Lower leg skin (tissue), 4 donors: ENCODE results near the gene ARAP1. TPM values are rescaled to one million over a fixed set of nuclear protein-coding genes. Genes with fewer than 3 reads are reported as not detected.

ENCODE experiments used
- DNase-seq, 2 donors: peaks; one replicate each; pipeline ENCODE4 v3.0.0-alpha.2; 2019; ENCODE audit warnings: low spot score in 2 of 2
- H3K4me3 ChIP-seq: fragments of 200-600 bp; sonication (generic); 2 replicates; pipeline ENCODE4 v1.5.1; 2017; ENCODE audit warnings: mild to moderate bottlenecking, low read depth; ENCODE audit not compliant: poor library complexity, severe bottlenecking
- POLR2A ChIP-seq, 2 donors: fragments of 450-650 bp; IDR thresholded peaks; one replicate each; pipeline ENCODE4 v1.6.1; 2016 to 2017; ENCODE audit warnings: antibody characterized with exemption in 2 of 2, mild to moderate bottlenecking in 1 of 2, moderate library complexity in 1 of 2
- WGBS, 2 donors: methylation state at CpG; one replicate each; pipeline ENCODE4 v1.1.5; 2018; 5-methylcytosine and 5-hydroxymethylcytosine counted together
- intact Hi-C: fragments of 100-400 bp; cut with DNase I; formaldehyde crosslinking; loops from one replicate; pipeline ENCODE4 v1.15.0; 2023; ENCODE audit warnings: low total_unique reads
- total RNA-seq, 4 donors: library from RNA; depleted of rRNA; stranded (reverse); fragments of >200 nt; gene quantifications; one replicate each; pipeline ENCODE4 v1.1.0, GENCODE V29; 2016
- TF ChIP-seq, protein P1 (sequence below), 3 donors: fragments of 450-650 bp; IDR thresholded peaks; one replicate each; pipeline ENCODE4 v1.5.1; 2016; ENCODE audit warnings: antibody characterized with exemption in 3 of 3, mild to moderate bottlenecking in 3 of 3, moderate library complexity in 2 of 3

The ARAP1 gene
- total RNA-seq, 4 donors from 2014 or later, result 60.6 to 89.6 (median 80.6) TPM

DNA sequence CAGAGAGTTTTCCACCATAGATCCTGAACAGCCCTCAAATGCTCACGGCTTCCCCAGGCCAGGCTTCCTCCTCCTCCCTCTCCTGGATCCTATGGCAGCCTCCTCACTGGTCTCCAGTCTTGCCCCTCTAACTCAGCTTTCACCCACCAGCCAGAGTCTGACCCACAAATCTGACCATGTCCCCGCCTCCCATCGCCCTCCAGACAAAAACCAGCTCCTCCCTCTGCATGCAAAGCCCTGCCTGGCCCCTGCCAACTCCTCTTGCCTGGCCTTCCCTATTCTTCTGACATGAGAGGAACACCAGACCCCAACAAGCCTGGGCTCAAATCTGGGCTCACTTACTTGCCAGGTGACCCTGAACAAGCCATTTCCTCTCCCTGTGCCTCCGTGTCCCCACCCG, 45.6 kb downstream of the ARAP1 start:
- TF ChIP-seq POLR2A (IDR thresholded peaks at IDR 0.05), result no peak
- TF ChIP-seq, protein P1, sequence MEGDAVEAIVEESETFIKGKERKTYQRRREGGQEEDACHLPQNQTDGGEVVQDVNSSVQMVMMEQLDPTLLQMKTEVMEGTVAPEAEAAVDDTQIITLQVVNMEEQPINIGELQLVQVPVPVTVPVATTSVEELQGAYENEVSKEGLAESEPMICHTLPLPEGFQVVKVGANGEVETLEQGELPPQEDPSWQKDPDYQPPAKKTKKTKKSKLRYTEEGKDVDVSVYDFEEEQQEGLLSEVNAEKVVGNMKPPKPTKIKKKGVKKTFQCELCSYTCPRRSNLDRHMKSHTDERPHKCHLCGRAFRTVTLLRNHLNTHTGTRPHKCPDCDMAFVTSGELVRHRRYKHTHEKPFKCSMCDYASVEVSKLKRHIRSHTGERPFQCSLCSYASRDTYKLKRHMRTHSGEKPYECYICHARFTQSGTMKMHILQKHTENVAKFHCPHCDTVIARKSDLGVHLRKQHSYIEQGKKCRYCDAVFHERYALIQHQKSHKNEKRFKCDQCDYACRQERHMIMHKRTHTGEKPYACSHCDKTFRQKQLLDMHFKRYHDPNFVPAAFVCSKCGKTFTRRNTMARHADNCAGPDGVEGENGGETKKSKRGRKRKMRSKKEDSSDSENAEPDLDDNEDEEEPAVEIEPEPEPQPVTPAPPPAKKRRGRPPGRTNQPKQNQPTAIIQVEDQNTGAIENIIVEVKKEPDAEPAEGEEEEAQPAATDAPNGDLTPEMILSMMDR (IDR thresholded peaks at IDR 0.05), result no peak
- H3K4me3 ChIP-seq, result no peak overlapping the region
- 92 to 95% methylated on average over 5 of the region's 5 CpGs for WGBS, 2 donors
- DNase-seq, result no peak
- intact Hi-C loops, result no loop called here

- intact Hi-C loops, result no loop called here
- H3K4me3 ChIP-seq, result no peak overlapping the region
- WGBS, 2 donors, result 86 to 87% methylated on average over 11 to 12 of the region's 12 CpGs
- TF ChIP-seq, protein P1 (IDR thresholded peaks at IDR 0.05), result no peak
- no peak for TF ChIP-seq POLR2A (IDR thresholded peaks at IDR 0.05)
- no peak for DNase-seq
These were observed 46.5 kb downstream of the ARAP1 start for GRCh38 chr11:72705442-72706365.

DNA sequence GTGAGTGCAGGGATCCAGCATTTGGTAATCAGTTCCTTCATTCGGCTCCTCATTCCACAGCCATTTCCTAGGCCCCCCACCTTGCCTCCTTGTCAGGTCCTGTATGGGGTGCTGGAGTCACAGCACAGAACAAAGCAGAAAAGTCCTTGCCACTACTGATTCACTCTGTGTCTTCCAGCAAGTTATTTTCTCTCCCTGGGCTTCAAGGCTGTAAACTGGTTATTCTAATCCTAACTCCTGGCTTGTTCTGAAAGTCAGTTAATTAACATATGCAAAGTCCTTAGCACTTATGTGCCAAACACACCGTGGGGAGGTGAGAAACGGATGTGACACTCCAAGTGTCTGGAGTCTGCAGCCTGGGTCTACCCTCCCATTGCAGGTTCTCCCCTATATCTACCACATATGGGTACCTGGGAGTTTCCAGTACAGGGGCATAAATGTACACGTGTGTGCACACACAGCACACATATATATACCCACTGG, 47.4 kb downstream of the ARAP1 start:
- TF ChIP-seq, protein P1 (IDR thresholded peaks at IDR 0.05), result no peak
- no peak for TF ChIP-seq POLR2A (IDR thresholded peaks at IDR 0.05)
- no peak overlapping the region for H3K4me3 ChIP-seq
- intact Hi-C loops, result no loop called here
- DNase-seq, result no peak
- WGBS, 2 donors, result 47 to 55% methylated on average over 4 of the region's 4 CpGs

- DNase-seq, result no peak
- WGBS, 2 donors, result 72 to 79% methylated on average over 12 to 13 of the region's 13 CpGs
These were observed 48.0 kb downstream of the ARAP1 start for GRCh38 chr11:72704028-72704782.

DNA sequence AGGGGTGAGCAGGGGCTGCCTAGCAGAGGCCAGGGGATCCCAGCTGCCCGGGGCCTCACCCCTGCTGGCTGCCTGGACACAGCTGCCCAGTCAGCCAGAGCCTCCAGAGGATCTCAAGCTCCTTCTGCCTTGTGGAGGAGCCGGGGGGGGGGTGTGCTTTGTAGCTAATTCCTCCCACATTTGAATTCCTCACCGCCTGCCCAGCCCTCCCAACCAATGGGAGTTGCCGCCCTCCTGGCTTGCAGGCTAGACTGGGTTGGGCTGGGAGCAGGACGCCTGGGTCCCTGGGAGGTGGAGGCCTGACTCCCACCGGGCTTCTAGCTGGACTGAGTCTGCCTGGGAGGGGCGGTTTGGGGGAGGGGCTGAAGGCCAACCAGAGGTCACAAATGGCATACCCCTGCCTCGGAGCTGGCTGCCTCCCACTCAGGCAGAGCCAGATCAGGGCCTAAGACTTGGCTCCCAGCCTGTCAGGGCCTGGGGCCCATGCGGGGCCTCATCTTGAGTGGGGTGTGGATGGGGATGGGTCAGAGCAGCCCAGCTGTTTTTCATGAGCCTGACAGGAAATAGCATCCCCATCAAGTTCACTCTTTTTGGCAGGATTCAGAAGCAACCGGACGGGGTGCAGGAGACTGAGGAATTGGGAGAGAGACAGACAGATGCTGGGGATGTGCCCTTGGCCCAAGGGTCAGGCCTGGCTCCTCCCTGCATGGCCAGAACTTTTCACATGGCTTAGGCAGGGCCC, 48.8 kb downstream of the ARAP1 start:
- 34 to 42% methylated on average over 7 to 10 of the region's 11 CpGs for WGBS, 2 donors
- intact Hi-C loops, result no loop called here
- DNase-seq, result no peak
- no peak overlapping the region for H3K4me3 ChIP-seq
- TF ChIP-seq, protein P1 (IDR thresholded peaks at IDR 0.05), result no peak
- TF ChIP-seq POLR2A (IDR thresholded peaks at IDR 0.05), result no peak

More at GRCh38 chr11:72704028-72704782, 48.0 kb downstream of the ARAP1 start:
- H3K4me3 ChIP-seq, result no peak overlapping the region
- TF ChIP-seq, protein P1 (IDR thresholded peaks at IDR 0.05), result no peak
- TF ChIP-seq POLR2A (IDR thresholded peaks at IDR 0.05), result no peak
- intact Hi-C loops, result no loop called here
